WTC11 (cell line): ENCODE results near the gene OR10G3.

Experiments
- CREM ChIP-seq: sonication (generic); formaldehyde crosslinking; IDR thresholded peaks from 2 replicates; pipeline ENCODE4 v1.8.1; 2022; ENCODE audit warnings: mild to moderate bottlenecking, missing genetic modification reagents, moderate library complexity
- MXD4 ChIP-seq: fragments of 250-450 bp; sonication (Bioruptor Pico); IDR thresholded peaks from 2 replicates; pipeline ENCODE4 v1.8.0; 2021; ENCODE audit warnings: mild to moderate bottlenecking, moderate library complexity, borderline replicate concordance
- ZNF671 ChIP-seq: fragments of 250-450 bp; sonication (Bioruptor Pico); IDR thresholded peaks from 2 replicates; pipeline ENCODE4 v1.8.0; 2021; ENCODE audit warnings: mild to moderate bottlenecking

- TF ChIP-seq CREM (CRISPR knock-in tag) (no peak), MXD4 (no peak), ZNF671 (no peak)
These were observed 35.9 kb downstream of the OR10G3 start for GRCh38 chr14:21543963-21544362.
